Osteocyte (in vitro differentiated cells): ENCODE measurements around the gene ANXA4. TPM values are rescaled to one million over a fixed set of nuclear protein-coding genes. Genes with fewer than 3 reads are reported as not detected.
A peak's percentile ranks its signal among the peaks of the same experiment; 100 is the strongest.
"Not testable (repeated sequence)": the region's sequence is repeated elsewhere in the genome, so short reads cannot be mapped to it uniquely, and the experiment has no call there.

Experiments used
- DNase-seq: peaks from one replicate; pipeline ENCODE4 v3.0.0; 2021; ENCODE audit warnings: mixed read lengths; ENCODE audit not compliant: unreplicated experiment; ENCODE audit errors: extremely low spot score
- H3K27ac Mint-ChIP-seq: one replicate; pipeline ENCODE4 v1.8.0; 2021; ENCODE audit warnings: mild to moderate bottlenecking, mixed read lengths; ENCODE audit not compliant: unreplicated experiment
- H3K27me3 Mint-ChIP-seq: one replicate; pipeline ENCODE4 v1.8.0; 2021; ENCODE audit warnings: mixed read lengths; ENCODE audit not compliant: unreplicated experiment
- H3K36me3 Mint-ChIP-seq: one replicate; pipeline ENCODE4 v1.8.0; 2021; ENCODE audit warnings: mixed read lengths; ENCODE audit not compliant: unreplicated experiment
- H3K4me1 Mint-ChIP-seq: one replicate; pipeline ENCODE4 v1.8.0; 2021; ENCODE audit warnings: mixed read lengths; ENCODE audit not compliant: unreplicated experiment
- H3K4me3 Mint-ChIP-seq: one replicate; pipeline ENCODE4 v1.8.0; 2021; ENCODE audit warnings: mild to moderate bottlenecking, moderate library complexity, mixed read lengths; ENCODE audit not compliant: unreplicated experiment
- H3K9me3 Mint-ChIP-seq: one replicate; pipeline ENCODE4 v1.8.0; 2021; ENCODE audit warnings: mixed read lengths; ENCODE audit not compliant: unreplicated experiment
- total RNA-seq: library from RNA; stranded (reverse); gene quantifications from 2 replicates; pipeline ENCODE4 v1.2.1, GENCODE V29; 2021
- TF ChIP-seq, protein P1 (sequence below): fragments of 200-600 bp; sonication (generic); IDR thresholded peaks from 2 replicates; pipeline ENCODE4 v1.5.0; 2021; ENCODE audit warnings: antibody characterized with exemption, mild to moderate bottlenecking, moderate library complexity

The ANXA4 gene
- total RNA-seq, 1 donor from 2014 or later, result 76.6 TPM

DNA sequence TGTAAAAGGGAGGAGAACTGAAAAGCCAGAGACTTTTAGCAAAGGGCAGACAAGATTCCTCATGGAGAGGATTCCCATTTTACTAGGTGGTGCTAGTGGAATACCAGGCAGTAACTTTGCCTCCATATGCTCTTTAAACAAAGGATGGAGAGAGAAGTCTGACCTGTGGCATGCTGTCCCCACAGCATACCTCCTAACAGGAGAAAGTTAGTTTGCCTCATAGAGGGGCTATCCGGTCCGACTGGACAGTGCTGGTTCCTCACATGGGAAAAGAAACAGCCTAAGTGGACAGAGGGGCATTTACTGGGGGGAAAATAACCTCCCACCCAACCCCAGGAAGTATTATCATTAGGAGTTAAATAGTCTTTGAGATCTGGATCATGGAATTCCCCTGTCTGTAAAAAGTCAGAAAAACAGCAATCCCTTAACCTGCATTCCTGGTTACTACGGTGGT lies 55.9 kb downstream of the ANXA4 start:
- Mint-ChIP-seq H3K4me1 (peaks cover 21% of the 10 kb centered on the region), H3K36me3 (peaks cover 11% of the 10 kb centered on the region), H3K4me3 (no peak overlapping the region), H3K27me3 (no peaks in the 10 kb centered on the region), H3K27ac (peak overlapping the region; percentile 40), H3K9me3 (no peaks in the 10 kb centered on the region)
- DNase-seq, result peak; percentile 36
- TF ChIP-seq, protein P1, sequence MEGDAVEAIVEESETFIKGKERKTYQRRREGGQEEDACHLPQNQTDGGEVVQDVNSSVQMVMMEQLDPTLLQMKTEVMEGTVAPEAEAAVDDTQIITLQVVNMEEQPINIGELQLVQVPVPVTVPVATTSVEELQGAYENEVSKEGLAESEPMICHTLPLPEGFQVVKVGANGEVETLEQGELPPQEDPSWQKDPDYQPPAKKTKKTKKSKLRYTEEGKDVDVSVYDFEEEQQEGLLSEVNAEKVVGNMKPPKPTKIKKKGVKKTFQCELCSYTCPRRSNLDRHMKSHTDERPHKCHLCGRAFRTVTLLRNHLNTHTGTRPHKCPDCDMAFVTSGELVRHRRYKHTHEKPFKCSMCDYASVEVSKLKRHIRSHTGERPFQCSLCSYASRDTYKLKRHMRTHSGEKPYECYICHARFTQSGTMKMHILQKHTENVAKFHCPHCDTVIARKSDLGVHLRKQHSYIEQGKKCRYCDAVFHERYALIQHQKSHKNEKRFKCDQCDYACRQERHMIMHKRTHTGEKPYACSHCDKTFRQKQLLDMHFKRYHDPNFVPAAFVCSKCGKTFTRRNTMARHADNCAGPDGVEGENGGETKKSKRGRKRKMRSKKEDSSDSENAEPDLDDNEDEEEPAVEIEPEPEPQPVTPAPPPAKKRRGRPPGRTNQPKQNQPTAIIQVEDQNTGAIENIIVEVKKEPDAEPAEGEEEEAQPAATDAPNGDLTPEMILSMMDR, result no peak

DNA sequence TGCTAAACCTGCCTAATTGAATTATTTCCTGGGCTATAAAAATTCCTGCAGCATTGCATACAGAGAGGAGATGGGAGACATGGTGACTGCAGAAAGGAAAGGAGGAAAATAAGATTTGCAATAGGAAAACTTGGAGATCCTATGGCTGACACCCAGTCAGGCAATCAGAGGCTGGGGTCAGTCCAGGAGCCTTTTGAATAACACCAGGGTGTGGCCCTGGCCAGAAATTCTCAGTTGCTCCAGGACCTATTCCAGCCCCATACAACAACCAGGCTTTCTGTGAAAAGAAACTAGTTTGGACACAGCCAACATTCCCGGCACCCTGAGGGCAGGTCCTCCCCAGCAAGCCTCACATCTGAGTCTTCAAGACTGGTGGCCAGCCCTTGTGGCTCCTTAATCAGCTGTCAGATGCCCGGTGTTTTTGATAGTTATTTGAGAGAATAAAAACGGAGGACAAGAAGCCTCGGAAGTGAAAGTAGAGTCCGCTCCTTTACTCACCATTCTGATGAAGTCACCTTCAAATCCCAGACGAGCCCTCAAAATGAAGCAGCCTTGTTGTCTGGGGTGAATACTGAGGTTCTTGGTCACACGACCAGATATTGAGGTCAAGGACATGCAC lies 56.5 kb downstream of the ANXA4 start:
- TF ChIP-seq, protein P1, result no peak
- Mint-ChIP-seq H3K27me3 (no peaks in the 10 kb centered on the region), H3K27ac (peak overlapping the region; percentile 58), H3K4me3 (peak overlapping the region; percentile 33), H3K4me1 (peaks cover 21% of the 10 kb centered on the region), H3K9me3 (no peaks in the 10 kb centered on the region), H3K36me3 (peaks cover 13% of the 10 kb centered on the region)
- DNase-seq, result peak; percentile 64

DNA sequence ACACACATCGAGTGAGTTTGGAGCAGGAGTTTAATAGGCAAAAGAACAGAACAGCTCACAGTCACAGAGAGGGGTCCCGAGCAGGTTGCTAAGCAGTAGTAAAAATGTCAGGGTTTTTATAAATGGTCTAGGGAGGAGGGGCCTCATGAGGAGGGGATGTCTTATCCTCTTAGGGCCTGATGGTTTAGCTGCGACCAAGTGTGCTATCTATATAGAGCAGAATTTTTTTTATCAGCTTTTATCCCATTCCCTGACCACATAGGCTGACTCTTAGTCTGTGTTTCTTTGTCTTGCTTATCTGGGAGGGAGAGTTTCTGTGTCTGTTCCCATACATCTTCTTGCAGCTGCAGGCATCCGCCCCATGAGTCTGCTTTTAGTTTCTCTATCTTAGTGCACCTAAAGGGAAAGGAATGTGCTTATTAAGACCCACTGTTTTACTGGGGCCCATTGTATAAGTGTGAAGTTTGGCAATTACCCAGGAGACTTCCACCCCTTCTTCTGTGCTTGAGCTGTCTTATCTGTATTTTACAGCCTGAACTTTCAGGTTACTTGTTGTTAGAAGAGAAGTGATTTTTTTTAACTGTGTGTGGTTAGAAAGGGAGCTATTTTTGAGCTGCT lies 57.1 kb downstream of the ANXA4 start:
- peak overlapping the region; percentile 58 for H3K27ac Mint-ChIP-seq
- TF ChIP-seq, protein P1, result no peak
- no peaks in the 10 kb centered on the region for H3K27me3 Mint-ChIP-seq
- peaks cover 15% of the 10 kb centered on the region for H3K36me3 Mint-ChIP-seq
- H3K4me1 Mint-ChIP-seq, result peaks cover 23% of the 10 kb centered on the region
- H3K4me3 Mint-ChIP-seq, result no peak overlapping the region
- no peaks in the 10 kb centered on the region for H3K9me3 Mint-ChIP-seq
- no peak for DNase-seq

DNA sequence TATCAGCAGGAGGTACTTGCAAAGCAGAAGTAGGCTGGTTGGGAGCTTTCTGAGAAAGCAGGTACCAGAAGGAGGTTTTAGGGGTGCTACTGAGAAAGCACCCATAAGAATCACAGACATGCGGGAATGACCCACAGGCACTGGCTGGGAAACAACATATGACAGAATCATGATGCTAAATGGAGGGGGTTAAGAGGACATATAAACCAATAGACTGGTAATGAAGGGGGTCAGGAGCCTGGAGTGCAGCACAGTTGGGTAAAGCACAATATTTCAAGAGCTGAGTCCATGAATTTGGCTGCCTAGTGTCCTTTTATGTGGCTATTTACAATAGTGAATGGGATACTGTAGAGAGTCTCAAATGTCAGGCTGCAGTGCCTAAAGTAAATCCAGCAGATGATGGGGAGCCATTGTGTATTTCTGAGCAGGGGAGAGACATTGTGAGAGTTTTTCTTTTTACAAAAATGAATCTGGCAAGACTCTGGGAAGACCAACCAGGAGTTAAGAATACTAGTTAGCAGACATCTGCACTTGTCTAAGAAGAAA lies 59.9 kb downstream of the ANXA4 start:
- DNase-seq, result peak; percentile 15
- Mint-ChIP-seq H3K4me1 (peaks cover 23% of the 10 kb centered on the region), H3K27ac (no peak overlapping the region), H3K36me3 (peaks cover 24% of the 10 kb centered on the region), H3K27me3 (no peaks in the 10 kb centered on the region), H3K4me3 (no peak overlapping the region), H3K9me3 (no peaks in the 10 kb centered on the region)
- TF ChIP-seq, protein P1, result no peak

DNA sequence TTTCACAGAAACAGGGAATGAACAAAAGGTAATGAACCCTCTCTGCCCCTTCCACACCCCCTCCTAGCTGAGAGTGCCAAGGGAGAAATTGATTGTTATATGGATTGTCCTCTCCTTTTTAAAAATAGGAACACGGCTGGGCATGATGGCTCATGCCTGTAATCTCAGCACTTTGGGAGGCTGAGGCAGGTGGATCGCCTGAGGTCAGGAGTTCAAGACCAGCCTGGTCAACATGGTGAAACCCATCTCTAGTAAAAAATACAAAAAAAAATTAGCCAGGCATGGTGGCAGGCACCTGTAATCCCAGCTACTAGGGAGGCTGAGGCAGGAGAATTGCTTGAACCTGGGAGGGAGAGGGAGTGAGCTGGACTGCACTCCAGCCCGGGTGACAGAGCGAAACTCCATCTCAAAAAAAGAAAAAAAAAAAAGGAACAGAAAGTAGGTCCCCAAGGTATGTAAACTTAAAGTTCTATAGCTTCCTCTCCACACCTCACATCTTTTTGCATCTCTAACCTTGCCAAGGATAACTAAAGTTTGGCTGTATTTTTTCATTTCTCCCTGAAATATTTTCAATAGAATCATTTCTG lies 60.9 kb downstream of the ANXA4 start:
- not testable (repeated sequence) for H3K27ac Mint-ChIP-seq, H3K4me3 Mint-ChIP-seq, H3K27me3 Mint-ChIP-seq

More for the DNA sequence above, 60.9 kb downstream of the ANXA4 start:
- Mint-ChIP-seq H3K36me3 (peaks cover 23% of the 10 kb centered on the region), H3K4me1 (peaks cover 16% of the 10 kb centered on the region)
- not testable (repeated sequence) for H3K9me3 Mint-ChIP-seq, DNase-seq
